Natural killer cell (primary cell): ENCODE data around the gene ZNF850. TPM values are rescaled to one million over a fixed set of nuclear protein-coding genes. Genes with fewer than 3 reads are reported as not detected.
"Not testable (repeated sequence)": the region's sequence is repeated elsewhere in the genome, so short reads cannot be mapped to it uniquely, and the experiment has no call there.

Experiments
- ATAC-seq, 3 donors: fragments of 150-1000 bp in 2 of 3; fragments of 200-7000 bp in 1 of 3; cut with Tn5 transposase; 1 replicate in 1 of 3; 2 replicates in 2 of 3; pipeline ENCODE4 v1.10.0; 2021; ENCODE audit warnings: mild to moderate bottlenecking in 2 of 3, moderate library complexity in 2 of 3
- DNase-seq, 2 donors: peaks; one replicate each; pipeline versions ENCODE4 v3.0.0 to v3.0.0-alpha.2; 2013 to 2021; ENCODE audit warnings: mixed read lengths in 1 of 2
- H3K27ac ChIP-seq: one replicate; pipeline ENCODE4 v1.5.1; 2013; ENCODE audit warnings: mild to moderate bottlenecking, low read length
- H3K27me3 ChIP-seq: one replicate; pipeline ENCODE4 v1.6.1; 2013; ENCODE audit warnings: low read length; ENCODE audit not compliant: control insufficient read depth, insufficient read depth
- H3K36me3 ChIP-seq: one replicate; pipeline ENCODE4 v1.6.1; 2013; ENCODE audit warnings: low read length; ENCODE audit not compliant: control insufficient read depth, insufficient read depth
- H3K4me1 ChIP-seq: one replicate; pipeline ENCODE4 v1.6.1; 2013; ENCODE audit warnings: low read length; ENCODE audit not compliant: control insufficient read depth, insufficient read depth
- H3K4me3 ChIP-seq: one replicate; pipeline ENCODE4 v1.5.1; 2013; ENCODE audit warnings: low read length
- H3K9me3 ChIP-seq: one replicate; pipeline ENCODE4 v1.6.1; 2013; ENCODE audit warnings: low read length; ENCODE audit not compliant: control insufficient read depth, insufficient read depth
- H3K27ac Mint-ChIP-seq, 2 donors: one replicate each; pipeline ENCODE4 v1.8.0; 2022; ENCODE audit warnings: mild to moderate bottlenecking in 2 of 2, mixed read lengths in 2 of 2, moderate library complexity in 1 of 2
- H3K27me3 Mint-ChIP-seq, 2 donors: one replicate each; pipeline ENCODE4 v1.8.0; 2022; ENCODE audit warnings: low read depth in 2 of 2, mixed read lengths in 2 of 2
- H3K36me3 Mint-ChIP-seq: one replicate; pipeline ENCODE4 v1.8.0; 2022; ENCODE audit warnings: mixed read lengths
- H3K4me1 Mint-ChIP-seq, 2 donors: one replicate each; pipeline ENCODE4 v1.8.0; 2022; ENCODE audit warnings: mixed read lengths in 2 of 2
- H3K4me3 Mint-ChIP-seq: one replicate; pipeline ENCODE4 v1.8.0; 2022; ENCODE audit warnings: mild to moderate bottlenecking, moderate library complexity, mixed read lengths
- H3K9me3 Mint-ChIP-seq, 2 donors: one replicate each; pipeline ENCODE4 v1.8.0; 2022; ENCODE audit warnings: mixed read lengths in 2 of 2
- WGBS: methylation state at CpG from one replicate; pipeline ENCODE4 v1.1.7; 2013; ENCODE audit warnings: missing lambda C conversion rate; ENCODE audit not compliant: insufficient coverage; 5-methylcytosine and 5-hydroxymethylcytosine counted together
- intact Hi-C: fragments of 100-400 bp; cut with micrococcal nuclease; formaldehyde crosslinking; loops from one replicate; pipeline ENCODE4 v1.14.2; 2022
- total RNA-seq, 4 donors: library from RNA; stranded (reverse); fragments of 120-200 nt in 1 of 4; gene quantifications; one replicate each; pipeline versions ENCODE4 v1.2.3 to v1.2.4, GENCODE V29; 2013 to 2022
- TF ChIP-seq, protein P1 (sequence below): fragments of 200-600 bp; IDR thresholded peaks from one replicate; pipeline ENCODE4 v1.8.0; 2022; ENCODE audit warnings: antibody characterized with exemption

Gene ZNF850
- total RNA-seq, 3 donors from 2014 or later (not counting 1 experiment from before 2014, with no cell fraction given) = 1.7 to 4.3 (median 4.2) TPM

DNA sequence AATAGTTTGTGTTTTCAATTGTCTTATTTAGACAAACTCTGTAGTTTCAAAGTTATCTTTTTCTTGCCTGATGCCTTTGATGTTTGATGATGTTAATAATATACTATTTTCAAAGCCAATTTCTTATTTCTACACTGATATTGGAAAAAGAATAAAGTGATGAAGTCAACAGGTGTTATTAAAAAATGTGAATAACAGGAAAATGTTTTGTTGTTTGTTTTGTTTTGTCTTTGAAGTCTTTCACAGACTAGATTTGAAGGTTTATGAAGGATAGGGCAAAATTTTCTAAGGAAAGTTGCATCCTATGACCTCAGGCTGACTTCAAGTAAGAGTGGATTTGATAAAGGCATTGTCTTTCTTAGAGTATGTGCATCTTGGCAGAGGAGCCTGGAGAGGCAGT, 34.4 kb upstream of the ZNF850 start:
- intact Hi-C loops = no loop called here
- no peak for DNase-seq
- TF ChIP-seq, protein P1, sequence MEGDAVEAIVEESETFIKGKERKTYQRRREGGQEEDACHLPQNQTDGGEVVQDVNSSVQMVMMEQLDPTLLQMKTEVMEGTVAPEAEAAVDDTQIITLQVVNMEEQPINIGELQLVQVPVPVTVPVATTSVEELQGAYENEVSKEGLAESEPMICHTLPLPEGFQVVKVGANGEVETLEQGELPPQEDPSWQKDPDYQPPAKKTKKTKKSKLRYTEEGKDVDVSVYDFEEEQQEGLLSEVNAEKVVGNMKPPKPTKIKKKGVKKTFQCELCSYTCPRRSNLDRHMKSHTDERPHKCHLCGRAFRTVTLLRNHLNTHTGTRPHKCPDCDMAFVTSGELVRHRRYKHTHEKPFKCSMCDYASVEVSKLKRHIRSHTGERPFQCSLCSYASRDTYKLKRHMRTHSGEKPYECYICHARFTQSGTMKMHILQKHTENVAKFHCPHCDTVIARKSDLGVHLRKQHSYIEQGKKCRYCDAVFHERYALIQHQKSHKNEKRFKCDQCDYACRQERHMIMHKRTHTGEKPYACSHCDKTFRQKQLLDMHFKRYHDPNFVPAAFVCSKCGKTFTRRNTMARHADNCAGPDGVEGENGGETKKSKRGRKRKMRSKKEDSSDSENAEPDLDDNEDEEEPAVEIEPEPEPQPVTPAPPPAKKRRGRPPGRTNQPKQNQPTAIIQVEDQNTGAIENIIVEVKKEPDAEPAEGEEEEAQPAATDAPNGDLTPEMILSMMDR = no peak
- peaks cover 12 to 15% of the 10 kb centered on the region in 2 donors for H3K9me3 Mint-ChIP-seq
- Histone ChIP-seq H3K27ac (no peak overlapping the region), H3K4me1 (no peaks in the 10 kb centered on the region), H3K4me3 (no peak overlapping the region), H3K36me3 (peaks cover 3% of the 10 kb centered on the region), H3K9me3 (peaks cover 31% of the 10 kb centered on the region), H3K27me3 (no peaks in the 10 kb centered on the region)
- no peak overlapping the region for H3K4me3 Mint-ChIP-seq
- H3K4me1 Mint-ChIP-seq = no peaks in the 10 kb centered on the region
- no peaks in the 10 kb centered on the region for H3K27me3 Mint-ChIP-seq
- H3K36me3 Mint-ChIP-seq = peaks cover 46% of the 10 kb centered on the region
- H3K27ac Mint-ChIP-seq = no peak overlapping the region
- no peak for ATAC-seq

DNA sequence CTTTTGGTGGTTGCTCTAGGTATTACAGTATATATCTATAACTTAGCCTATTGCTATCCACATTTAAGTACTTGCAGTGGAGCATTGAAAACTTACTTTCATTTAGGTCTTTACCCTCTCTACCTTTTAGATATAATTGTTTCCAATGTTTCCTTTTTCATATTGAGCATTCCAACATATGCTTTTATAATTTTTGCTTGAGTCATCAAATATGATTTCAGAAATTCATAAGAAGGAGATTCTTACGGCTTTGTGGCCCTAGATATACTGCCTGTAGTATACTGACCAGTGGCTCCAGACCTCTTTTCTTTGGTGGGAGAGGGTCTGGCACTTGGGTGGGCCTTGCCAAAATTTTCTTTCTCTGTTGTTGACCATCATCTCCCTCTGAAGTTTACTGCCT, 32.8 kb upstream of the ZNF850 start:
- no peaks in the 10 kb centered on the region for H3K27me3 Mint-ChIP-seq
- H3K27ac ChIP-seq = no peak overlapping the region
- 88% methylated on average over 1 of the region's 1 CpG for WGBS
- no peak overlapping the region for H3K4me3 Mint-ChIP-seq
- ATAC-seq (no peak), DNase-seq (no peak)
- peaks cover 30% of the 10 kb centered on the region for H3K36me3 Mint-ChIP-seq
- H3K4me1 Mint-ChIP-seq = no peaks in the 10 kb centered on the region
- TF ChIP-seq, protein P1 = no peak
- H3K9me3 ChIP-seq = peaks cover 34% of the 10 kb centered on the region
- no peak overlapping the region for H3K27ac Mint-ChIP-seq
- H3K36me3 ChIP-seq = peaks cover 3% of the 10 kb centered on the region
- H3K4me3 ChIP-seq = no peak overlapping the region
- H3K9me3 Mint-ChIP-seq = peaks cover 10 to 12% of the 10 kb centered on the region in 2 donors
- intact Hi-C loops = no loop called here
- H3K4me1 ChIP-seq = no peaks in the 10 kb centered on the region
- H3K27me3 ChIP-seq = no peaks in the 10 kb centered on the region

DNA sequence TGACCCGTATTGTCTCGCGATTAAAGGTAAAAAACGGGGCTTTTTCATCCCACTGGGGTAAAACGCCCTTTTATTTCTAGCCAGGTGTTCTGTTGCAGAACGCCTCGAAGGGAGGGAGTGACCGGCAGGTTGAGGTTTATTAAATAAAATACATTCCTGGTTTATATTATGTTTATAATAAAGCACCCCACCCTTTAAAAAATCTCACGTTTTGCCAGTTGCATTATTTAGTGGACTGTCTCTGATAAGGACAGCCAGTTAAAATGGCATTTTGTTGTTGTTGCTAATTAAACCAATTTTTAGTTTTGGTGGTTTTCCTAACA, 25.1 kb upstream of the ZNF850 start:
- 0% methylated on average over 5 of the region's 9 CpGs for WGBS
- H3K36me3 ChIP-seq = peaks cover 2% of the 10 kb centered on the region
- peak overlapping the region; percentile 90 for H3K27ac ChIP-seq
- DNase-seq = no peak
- intact Hi-C loops = loop anchor here (1.0 kb wide), 3 partner anchors 24 to 269 kb away; partner anchors contain the start of genes ZNF260 and ZNF790
- H3K36me3 Mint-ChIP-seq = no peaks in the 10 kb centered on the region
- peak overlapping the region; percentile 96 for H3K4me3 ChIP-seq
- TF ChIP-seq, protein P1 = no peak
- no peaks in the 10 kb centered on the region for H3K27me3 Mint-ChIP-seq
- peaks cover 0 to 6% of the 10 kb centered on the region in 2 donors for H3K9me3 Mint-ChIP-seq
- peaks cover 3 to 7% of the 10 kb centered on the region in 2 donors for H3K4me1 Mint-ChIP-seq
- H3K4me1 ChIP-seq = peaks cover 17% of the 10 kb centered on the region
- peaks cover 31% of the 10 kb centered on the region for H3K9me3 ChIP-seq
- peak overlapping the region; percentile 99 for H3K4me3 Mint-ChIP-seq
- H3K27ac Mint-ChIP-seq = peak overlapping the region; percentile 95 to 99
- no peaks in the 10 kb centered on the region for H3K27me3 ChIP-seq
- ATAC-seq = no peak

DNA sequence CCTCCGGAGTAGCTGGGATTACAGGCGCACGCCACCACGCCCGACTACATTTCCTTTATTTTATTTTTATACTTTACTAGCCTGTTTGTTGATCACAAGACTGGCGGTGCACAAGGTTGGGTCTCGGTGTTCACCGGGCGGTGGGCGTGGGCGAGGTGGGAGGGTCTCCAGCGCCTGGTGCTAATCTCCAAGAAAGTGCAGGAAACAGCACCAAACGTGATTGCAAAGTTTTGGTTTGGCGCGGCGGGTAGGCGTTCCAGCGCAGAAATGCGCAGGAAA, 24.0 kb upstream of the ZNF850 start:
- no peaks in the 10 kb centered on the region for H3K36me3 ChIP-seq
- intact Hi-C loops = no loop called here

DNA sequence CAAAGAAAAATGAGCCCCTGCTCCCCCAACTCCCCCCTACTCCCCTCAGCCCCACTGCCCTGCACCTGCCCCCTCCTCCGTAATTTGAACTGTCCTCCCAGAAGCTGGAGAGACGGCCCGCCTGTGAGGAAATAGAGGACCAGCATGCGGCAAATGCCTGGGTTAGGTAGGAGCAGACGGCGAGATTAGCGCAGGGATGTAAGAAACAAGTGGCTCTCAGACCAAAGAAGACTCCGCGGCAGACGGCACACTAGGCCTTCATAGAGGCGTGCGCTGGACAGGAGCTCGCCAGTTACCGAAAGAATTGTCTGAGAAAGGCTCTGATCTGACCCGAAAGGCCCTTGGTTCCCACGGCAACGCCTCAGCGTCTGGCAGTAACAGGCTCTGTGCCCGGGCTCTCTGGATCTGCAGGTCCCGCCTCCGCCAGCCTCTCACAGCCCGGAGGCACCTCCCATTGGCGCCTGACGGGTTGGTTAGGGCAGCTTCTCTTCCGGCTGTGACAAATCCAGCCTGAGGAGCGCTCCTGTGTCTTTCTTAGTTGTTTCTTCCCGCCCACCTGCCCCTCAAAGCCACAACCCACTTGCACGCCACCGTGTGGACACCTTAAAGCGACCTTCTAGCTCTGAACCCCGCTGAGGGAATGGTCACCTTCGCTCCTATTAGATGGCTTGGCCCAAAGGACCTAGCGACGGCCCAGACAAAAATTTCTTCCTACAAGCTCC, 19.0 kb upstream of the ZNF850 start:
- H3K27me3 Mint-ChIP-seq, H3K27me3 ChIP-seq, H3K4me3 ChIP-seq, intact Hi-C loops, H3K4me1 ChIP-seq, H3K36me3 ChIP-seq, H3K27ac ChIP-seq, H3K36me3 Mint-ChIP-seq: not testable (repeated sequence)
- peaks cover 38% of the 10 kb centered on the region for H3K9me3 ChIP-seq
- WGBS = 18% methylated on average over 30 of the region's 34 CpGs
- ATAC-seq = peak; percentile 87 to 100 (median 99)
- H3K4me1 Mint-ChIP-seq = peaks cover 5 to 12% of the 10 kb centered on the region in 2 donors
- peak overlapping the region; percentile 5 to 37 for H3K27ac Mint-ChIP-seq
- peak overlapping the region; percentile 7 for H3K4me3 Mint-ChIP-seq
- H3K9me3 Mint-ChIP-seq = peaks cover 5 to 17% of the 10 kb centered on the region in 2 donors
- DNase-seq = peak in 1 of 2 donors; percentile 9

More for the DNA sequence above, 24.0 kb upstream of the ZNF850 start:
- peaks cover 3 to 14% of the 10 kb centered on the region in 2 donors for H3K9me3 Mint-ChIP-seq
- H3K9me3 ChIP-seq = peaks cover 36% of the 10 kb centered on the region
- H3K36me3 Mint-ChIP-seq = no peaks in the 10 kb centered on the region
- peaks cover 12% of the 10 kb centered on the region in 2 donors for H3K4me1 Mint-ChIP-seq
- peak overlapping the region; percentile 90 for H3K27ac ChIP-seq
- WGBS = 18% methylated on average over 19 of the region's 19 CpGs
- peaks cover 17% of the 10 kb centered on the region for H3K4me1 ChIP-seq
- H3K27me3 Mint-ChIP-seq = peaks cover 0 to 6% of the 10 kb centered on the region in 2 donors
- H3K27me3 ChIP-seq = no peaks in the 10 kb centered on the region
- TF ChIP-seq, protein P1 = no peak
- ATAC-seq (no peak), DNase-seq (no peak)
- H3K27ac Mint-ChIP-seq = peak overlapping the region; percentile 95 to 99
- H3K4me3 ChIP-seq = peak overlapping the region; percentile 96
- H3K4me3 Mint-ChIP-seq = peak overlapping the region; percentile 99
